ENCODE results near the gene UBR3.
"Not testable (repeated sequence)": the region's sequence is repeated elsewhere in the genome, so short reads cannot be mapped to it uniquely, and the experiment has no call there.

Gene UBR3

DNA sequence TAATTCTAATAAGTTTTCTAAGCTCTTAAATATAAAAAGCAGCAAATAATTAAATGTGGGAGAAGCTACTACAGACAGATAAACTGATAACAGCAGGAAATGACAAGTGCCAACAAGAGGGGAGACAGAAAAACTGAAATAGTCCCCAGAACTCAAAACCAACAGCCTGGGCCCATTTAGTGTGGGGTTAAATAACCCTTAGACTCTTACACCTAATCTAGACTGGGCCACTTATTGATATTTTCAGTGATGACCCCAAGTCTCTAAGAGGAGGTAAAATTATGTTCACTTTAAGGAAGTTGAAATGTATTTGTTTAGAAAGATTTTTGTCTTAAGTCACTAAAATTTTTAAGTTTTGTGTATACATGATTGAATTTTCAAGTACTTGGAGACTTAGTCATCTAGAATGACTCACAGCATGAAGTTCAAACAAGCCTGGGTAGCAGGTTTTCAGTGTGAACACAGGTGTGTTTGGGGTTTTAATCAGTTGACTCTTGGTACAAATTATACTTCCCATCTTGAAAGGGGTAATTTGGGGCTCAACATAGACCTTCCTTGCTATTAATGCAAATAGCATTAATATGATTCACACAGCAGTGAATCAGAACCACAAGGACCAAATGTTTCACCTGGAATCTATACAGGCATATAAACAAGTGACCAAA, 295.8 kb downstream of the UBR3 start:
- no peak for FAIRE-seq

DNA sequence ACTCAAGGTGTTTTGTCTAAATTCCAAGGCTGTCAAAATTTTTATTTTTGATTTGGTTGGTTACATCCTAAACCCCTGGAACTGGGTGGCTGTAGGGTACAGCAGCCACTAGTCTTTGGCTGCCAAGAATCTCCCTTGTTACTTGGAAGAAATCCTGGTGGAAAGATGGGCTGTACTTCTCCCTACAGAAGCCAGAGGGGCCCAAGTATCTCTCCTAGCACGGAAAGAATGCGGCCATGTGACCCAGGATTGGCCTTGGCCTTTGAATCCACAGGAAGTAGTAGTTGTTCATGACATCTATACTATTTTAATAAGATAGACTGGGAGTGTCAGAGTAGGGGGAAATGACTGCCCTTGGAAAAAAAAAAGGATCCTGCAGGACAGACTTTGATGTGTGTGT, 296.3 kb downstream of the UBR3 start:
- no peak for FAIRE-seq

DNA sequence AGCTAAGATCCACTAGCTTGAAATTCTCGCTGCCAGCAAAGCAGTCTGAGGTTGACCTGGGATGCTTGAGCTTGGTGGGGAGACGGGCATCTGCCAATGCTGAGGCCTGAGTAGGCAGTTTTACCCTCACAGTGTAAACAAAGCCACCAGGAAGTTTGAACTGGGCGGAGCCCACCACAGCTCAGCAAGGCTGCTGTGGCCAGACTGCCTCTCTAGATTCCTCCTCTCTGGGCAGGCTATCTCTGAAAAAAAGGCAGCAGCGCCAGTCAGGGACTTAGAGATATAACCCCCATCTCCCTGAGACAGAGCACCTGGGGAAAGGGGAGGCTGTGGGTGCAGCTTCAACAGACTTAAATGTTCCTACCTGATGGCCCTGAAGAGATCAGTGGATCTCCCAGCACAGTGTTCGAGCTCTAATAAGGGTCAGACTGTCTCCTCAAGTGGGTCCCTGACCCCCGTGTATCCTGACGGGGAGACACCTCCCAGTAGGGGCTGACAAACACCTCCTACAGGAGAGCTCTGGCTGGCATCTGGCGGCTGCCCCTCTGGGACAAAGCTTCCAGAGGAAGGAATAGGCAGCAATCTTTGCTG, 299.0 kb downstream of the UBR3 start:
- not testable (repeated sequence) for FAIRE-seq
